ENCODE results near the gene GPC6.

Gene GPC6

GRCh38 chr13:93951108-93951507 lies 724.5 kb downstream of the GPC6 start:
- no peak for FAIRE-seq

- FAIRE-seq, result no peak
Measured at GRCh38 chr13:93951951-93952350, 725.3 kb downstream of the GPC6 start.

DNA sequence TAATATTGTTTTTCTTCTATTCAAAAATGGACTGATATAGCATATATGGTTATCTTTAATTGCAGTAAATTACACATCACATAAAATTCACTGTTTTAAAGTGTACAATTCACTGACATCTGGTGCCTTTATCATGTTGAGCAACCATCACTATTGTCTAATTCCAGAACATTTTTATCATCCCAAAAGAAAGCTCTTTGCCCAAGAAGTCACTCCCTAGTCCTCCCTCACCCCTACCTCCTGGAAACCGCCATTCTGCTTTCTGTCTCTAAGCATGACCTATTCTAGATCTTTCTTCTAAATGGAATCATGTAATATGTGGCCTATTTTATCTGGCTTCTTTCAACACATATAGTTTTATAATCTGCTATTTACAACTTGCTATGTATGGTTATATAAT lies 727.2 kb downstream of the GPC6 start:
- FAIRE-seq, result no peak

DNA sequence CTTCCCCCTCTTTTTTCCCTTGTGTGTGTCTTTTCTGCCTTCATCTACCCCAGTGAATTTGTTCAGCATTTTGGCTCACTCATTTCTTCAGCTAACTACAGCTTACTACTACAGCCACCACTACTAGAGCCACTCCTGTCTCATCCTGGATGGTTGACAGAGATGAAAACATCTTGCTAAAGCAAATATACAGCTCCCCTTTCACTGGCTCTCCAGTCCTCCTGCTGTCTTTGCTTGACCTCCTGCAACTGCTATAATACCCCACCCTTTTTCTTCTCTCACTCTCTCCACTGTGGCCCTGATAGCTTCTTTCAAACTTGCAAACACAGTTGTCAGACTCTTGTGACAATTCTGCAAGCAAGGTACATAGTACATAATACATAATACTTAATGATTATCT lies 729.3 kb downstream of the GPC6 start:
- FAIRE-seq, result no peak

DNA sequence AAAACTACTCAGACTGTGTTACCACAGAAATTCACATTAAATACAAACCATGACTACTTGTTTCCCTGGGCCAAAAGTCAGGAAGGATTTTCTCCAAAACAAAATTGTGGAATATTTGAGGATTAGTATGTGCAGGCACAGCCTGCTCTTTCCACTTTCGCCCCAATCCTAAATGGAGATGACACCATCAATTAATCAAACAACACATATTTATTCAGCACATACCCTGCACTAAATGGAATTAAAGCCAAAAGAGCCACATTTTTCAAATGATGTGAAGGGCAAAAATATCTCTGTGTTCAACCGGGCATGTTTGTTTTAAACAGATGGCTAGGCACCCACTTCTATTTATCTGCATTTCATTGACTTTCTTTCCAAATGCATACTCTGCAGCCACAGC lies 729.8 kb downstream of the GPC6 start:
- no peak for FAIRE-seq

DNA sequence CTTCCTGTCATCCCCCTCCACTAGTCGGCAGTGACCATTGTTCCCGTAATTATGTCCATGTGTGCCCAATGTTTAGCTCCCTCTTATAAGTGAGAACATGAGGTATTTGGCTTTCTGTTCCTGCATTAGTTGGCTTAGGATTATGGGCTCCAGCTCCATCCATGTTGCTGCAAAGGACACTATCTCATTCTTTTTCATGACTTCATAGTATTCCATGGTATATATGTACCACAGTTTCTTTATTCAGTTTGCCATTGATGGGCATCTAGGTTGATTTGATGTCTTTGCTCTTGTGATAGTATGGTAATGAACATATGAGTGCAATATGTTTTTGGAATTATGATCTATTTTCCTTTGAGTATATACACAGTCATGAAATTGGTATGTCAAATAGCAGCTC lies 730.8 kb downstream of the GPC6 start:
- no peak for FAIRE-seq

DNA sequence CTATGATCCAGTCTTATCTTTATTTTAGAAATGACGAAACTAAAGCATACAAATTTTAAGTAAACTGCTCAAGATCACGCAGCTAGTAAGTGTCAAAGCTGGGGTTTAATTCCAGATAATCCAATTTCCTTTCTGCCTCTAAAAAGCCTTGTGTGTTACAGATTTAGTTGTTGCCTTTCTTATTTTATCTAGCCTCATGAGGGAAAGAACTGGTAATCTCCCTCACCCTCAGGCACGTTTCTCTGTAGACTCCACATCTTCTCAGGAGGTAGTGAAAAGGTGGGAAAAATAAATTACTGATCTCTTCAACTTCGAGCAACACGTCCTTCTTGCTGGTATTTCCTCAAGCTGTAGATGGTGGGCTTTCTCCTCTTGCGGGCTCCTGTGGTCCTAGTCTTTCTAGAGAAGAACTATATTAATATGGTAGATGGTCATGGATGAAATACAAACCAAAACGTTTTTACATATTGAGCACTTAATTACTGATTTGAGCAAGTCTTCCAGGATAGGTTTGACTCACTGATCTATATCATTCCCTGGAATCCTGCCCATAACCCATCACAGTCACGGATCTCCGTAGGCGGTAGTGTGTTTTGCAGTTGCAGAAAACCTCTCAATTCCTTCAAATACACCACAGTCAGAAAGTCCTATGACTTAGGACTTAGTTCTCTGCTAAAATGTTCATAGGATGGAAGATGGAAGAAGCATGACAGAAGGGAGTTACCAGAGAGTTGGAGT lies 733.4 kb downstream of the GPC6 start:
- FAIRE-seq, result no peak

DNA sequence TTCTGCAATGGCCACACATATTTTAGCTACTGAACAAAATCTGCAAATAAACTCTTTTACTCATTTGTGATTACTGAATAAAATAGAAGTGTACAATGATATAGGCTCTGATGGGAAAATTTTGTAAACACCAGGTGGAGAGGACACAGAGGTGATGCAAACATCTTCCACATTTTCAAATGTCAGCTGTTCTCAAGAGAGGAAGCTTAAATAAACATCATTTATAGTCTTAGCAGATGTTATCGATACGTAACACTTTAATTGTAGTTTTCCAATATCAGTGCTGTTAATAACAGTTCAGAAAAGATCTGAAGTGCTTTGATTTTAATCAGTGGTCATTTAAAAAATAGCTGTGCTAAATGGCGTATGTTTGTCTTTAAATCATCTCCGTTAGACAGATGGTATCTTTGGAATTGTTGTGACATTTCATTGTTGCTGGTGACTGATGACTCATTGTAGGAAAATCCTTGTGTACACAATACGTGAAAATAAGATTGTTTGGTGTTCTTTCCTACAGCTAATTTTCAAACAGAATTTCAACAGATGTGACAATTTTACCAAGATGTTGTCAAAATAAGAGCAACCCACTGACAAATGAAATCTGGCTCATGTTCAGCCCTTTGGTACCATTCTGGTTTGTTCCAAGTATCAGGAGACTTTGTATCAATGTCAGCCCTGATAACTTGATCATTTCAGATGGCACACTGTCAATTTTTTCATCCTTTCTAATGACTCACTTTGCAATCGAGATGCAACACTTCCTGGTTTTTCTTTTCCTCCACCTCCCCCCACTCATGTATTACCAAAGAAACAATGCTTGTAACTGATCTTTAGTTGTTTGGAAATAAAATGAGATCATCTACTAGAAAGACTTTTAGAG lies 736.9 kb downstream of the GPC6 start:
- FAIRE-seq, result no peak

DNA sequence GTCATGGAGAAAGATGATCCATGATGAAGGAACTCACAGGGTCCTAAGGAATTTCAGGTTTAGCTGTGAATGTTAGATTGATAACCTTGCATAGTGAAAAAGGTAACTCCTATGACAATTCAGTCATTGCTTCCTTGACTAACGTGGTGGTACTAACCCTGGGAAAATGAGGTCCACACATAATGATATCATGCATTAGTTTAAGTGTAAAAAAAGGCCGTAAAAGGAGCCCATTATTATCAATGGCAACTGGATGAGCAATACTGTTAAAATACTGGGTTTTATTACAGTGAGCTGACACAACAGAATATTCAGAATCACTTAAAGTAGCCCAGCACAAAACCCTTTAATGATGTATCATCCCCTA lies 737.5 kb downstream of the GPC6 start:
- FAIRE-seq, result no peak

DNA sequence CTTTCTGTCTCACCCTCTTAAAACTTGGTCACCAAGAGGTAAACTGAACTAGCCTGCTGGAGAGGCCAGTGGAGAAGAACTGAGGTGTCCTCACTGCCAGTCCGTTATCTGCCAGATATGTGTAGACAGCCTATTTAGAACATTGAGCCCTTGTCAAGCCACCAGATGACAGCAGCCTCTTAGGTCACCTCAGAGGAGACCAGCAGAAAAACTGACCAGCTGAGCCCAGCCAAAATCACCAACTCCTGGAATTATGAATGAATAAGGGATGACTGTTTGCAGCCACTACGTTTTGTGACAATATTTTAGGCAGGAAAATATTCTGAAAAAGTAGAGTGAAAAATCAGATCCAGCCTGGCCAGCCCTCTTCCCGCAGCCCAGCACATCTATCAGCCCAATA lies 739.0 kb downstream of the GPC6 start:
- no peak for FAIRE-seq

- no peak for FAIRE-seq
Measured at GRCh38 chr13:93966267-93966936, 739.8 kb downstream of the GPC6 start.

DNA sequence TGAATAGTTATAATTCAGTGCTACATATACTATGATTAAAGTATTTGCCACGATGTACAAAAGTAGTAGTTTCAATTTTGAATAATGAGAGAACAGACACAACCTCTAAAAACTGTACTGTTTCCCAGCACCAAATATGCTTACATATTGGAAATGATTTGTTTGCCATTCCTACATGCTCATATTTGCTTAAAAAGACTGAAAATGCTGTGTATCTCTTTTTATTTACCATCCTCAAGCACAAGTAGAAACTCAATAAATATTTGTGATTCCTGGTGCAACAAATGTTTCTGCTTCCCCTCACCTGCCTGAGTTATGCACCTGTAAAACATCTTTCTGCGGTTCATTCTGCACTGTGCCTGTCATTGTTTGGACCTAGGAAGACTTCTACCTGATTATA lies 740.7 kb downstream of the GPC6 start:
- no peak for FAIRE-seq

GRCh38 chr13:93975242-93975641 lies 748.6 kb downstream of the GPC6 start:
- no peak for FAIRE-seq

DNA sequence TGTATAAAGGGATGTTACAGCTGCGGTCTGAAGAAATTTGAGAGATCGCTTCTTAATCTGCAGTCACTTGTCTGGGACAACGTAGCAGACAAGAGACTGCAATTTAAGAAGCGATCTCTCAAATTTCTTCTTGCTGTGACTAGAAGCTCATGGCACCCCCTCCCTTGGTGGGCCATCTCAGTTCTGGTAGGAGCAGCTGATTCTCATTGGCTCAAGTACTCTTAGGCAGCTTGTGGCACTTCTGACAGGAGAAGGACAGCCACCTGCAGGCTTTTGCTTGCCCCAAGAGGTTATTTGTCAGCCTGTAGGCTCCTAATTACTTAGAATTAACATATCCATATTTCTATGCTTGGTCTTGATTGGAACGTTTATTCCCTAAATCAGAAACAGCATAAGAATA lies 749.9 kb downstream of the GPC6 start:
- no peak for FAIRE-seq

DNA sequence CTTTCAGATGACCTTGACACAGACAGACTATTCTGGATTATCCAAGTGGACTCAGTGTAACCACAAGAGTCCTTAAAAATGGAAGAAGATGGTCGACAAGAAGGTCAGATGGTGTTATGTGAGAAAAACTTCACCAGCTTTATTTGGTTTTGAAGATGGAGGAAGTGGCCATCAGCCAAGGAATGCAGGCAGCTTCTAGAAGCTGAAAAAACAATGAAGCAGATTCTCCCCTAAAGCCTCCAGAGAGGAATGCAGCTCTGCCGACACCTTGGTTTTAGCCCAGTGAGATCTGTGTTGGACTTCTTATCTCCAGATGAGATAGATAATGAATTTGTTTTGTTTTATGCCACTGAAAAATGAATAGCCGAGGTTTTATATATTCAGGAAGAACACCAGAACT lies 751.4 kb downstream of the GPC6 start:
- no peak for FAIRE-seq

DNA sequence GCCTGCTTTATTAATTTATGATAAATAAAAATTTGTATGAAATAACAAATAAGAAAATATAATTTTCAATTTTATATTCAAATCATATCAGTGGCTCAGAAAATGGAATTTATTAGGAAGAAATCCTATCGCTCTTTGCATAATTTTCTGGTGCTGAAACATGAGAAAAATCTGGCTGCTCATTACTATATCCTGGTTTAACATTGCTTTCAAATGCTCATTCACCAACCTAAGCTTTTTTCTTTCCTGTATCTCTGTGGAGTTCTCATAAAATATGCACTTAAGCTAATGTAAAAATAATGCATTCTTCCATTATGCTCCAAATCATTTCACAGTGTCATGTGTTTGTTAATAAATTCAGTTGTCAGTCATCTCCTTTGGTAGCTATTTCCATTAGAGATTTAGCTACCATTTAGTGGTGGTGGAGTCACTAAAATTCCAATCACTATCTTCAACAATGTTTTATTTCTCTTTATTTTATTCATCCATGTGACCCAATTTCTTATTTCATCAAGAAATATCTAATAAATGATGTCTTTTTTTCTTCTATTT lies 754.9 kb downstream of the GPC6 start:
- FAIRE-seq, result no peak

DNA sequence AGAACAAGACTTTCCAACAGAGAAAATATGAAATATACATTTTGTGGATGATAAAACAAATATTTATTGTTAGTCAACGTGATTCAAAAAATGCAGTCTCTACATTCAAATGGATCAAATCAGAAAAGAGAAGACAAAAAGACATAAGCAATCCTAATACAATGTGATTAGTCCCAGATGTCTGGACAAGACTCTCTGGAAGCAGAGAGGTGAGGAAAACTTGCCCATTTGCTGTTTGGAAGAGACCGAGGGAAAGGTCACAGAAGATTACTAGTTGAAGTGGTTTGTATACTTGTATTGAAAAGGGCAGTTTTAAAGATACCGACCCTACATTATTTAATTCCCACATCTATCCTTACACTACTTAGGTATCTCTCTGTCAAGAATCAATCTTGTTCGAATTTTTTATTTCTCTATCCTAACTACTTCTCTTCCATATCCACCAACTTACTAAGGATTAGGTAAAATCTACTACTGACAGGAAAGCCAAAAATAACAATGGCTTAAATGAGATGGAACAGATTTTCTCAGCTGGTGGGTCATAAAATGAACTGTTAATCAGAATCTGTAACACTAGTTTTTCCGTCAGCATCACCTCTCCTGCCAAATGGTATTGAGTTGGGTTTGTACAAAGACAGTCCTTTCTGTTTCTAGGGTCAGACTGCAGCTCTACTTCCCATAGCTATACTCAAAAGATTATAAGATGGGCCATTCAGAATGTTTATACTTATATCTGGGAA lies 755.7 kb downstream of the GPC6 start:
- FAIRE-seq, result no peak

DNA sequence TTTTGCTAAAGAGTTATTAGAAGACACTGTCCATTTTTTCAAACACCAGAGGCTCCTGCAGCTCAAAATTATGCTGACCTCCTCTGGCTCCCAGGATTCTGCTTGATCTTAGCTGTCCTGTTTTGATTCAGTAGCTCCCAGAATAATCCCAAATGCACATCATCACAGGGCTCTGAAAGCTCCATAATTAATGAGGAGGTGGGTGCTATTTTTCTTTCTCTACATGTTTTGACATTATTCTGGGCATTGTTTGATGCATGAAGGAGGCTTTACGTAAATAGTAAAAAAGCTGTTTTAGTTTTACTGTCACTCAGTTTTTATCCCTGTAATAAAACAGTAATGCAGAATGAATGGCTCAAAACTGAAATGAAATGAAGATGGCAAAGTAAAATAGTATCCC lies 757.4 kb downstream of the GPC6 start:
- FAIRE-seq, result no peak

GRCh38 chr13:93984876-93985275 lies 758.3 kb downstream of the GPC6 start:
- FAIRE-seq, result no peak

- FAIRE-seq, result no peak
Measured at GRCh38 chr13:93987458-93987857, 760.9 kb downstream of the GPC6 start.

DNA sequence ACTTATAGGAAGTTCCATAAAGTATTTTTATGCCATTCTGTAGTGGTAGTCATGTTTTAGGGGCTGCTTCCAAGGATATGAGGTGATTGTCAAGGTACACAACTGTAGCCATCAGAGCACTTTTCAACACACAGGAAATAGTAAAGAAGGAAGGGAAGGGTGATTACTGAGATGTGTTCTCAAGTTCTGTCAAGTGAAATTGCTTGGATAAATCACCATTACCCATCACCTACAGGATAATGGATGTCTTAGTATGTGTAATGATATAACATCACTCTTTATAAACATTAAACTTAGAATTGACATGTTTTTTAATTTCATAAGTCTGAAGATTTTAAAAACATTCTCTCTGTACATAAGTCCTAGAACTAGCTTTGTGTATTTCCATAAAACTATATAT lies 765.0 kb downstream of the GPC6 start:
- no peak for FAIRE-seq

DNA sequence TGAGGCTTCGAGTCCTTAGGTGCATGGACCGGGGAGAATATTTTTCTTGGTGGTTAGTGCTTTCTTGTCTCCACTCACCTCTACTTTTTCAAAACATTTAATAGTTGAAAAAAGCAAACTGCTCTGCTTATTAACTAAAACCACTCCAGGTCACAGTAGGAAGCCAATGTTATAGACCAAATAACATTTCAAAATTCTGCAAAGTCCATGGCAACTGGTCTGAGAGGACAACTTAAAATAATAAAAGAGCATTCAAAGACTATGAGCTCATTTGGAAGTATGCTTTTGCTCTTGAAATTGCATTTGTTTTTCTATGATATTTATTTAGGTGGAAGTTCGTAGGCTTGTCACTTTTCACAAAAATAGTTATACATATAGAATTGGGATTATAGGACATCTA lies 769.9 kb downstream of the GPC6 start:
- no peak for FAIRE-seq

GRCh38 chr13:94006296-94006695 lies 779.7 kb downstream of the GPC6 start:
- peak; percentile 18 for FAIRE-seq
